H1 (cell line): Measurements from ENCODE around the gene SMIM38. TPM values are rescaled to one million over a fixed set of nuclear protein-coding genes. Genes with fewer than 3 reads are reported as not detected.

ENCODE experiments used
- BACH1 ChIP-seq: IDR thresholded peaks from 2 replicates; pipeline ENCODE4 v1.6.1; 2012; ENCODE audit warnings: low read length, improper control_type of control experiment
- CTBP2 ChIP-seq: IDR thresholded peaks from 2 replicates; pipeline ENCODE4 v1.7.0; 2011; ENCODE audit warnings: borderline replicate concordance, mild to moderate bottlenecking, moderate library complexity, mixed read lengths, low read length; ENCODE audit not compliant: insufficient read depth, insufficient read length
- polyA plus RNA-seq, 7 experiments: library from polyadenylated mRNA; depleted of rRNA in 3 of 7; stranded (reverse) in 5 of 7; unstranded in 2 of 7; fragments of >200 nt in 5 of 7; fragments of 200-250 nt in 2 of 7; gene quantifications; 1 replicate in 5 of 7; 2 replicates in 1 of 7; 4 replicates in 1 of 7; pipeline versions ENCODE4 v1.2.1 to v1.2.3, GENCODE V29; 2011 to 2013; ENCODE audit warnings: missing spikeins in 2 of 7, mixed read lengths in 2 of 7
- total RNA-seq: library from RNA; stranded (reverse); fragmentation: NEBNext Ultra II Directional; extraction: Animal tissue kit (Norgen Biotek cat#: 25700); gene quantifications from 2 replicates; pipeline ENCODE4 v1.2.1, GENCODE V29; 2021

SMIM38 gene
- total and polyA plus RNA-seq, 2 of the 8 experiments (the other 6 are each of a cell fraction or from before 2014, with no cell fraction given) = 0.17 to 0.20 TPM

GRCh38 chr11:69121021-69121420, 34.7 kb upstream of the SMIM38 start (continued):
- TF ChIP-seq CTBP2 (no peak), BACH1 (no peak)
